ENCODE data around the gene SEPTIN11. TPM values are rescaled to one million over a fixed set of nuclear protein-coding genes. Genes with fewer than 3 reads are reported as not detected.

SEPTIN11 gene
- total RNA-seq, 1 experiment from 2014 or later = 283 TPM

DNA sequence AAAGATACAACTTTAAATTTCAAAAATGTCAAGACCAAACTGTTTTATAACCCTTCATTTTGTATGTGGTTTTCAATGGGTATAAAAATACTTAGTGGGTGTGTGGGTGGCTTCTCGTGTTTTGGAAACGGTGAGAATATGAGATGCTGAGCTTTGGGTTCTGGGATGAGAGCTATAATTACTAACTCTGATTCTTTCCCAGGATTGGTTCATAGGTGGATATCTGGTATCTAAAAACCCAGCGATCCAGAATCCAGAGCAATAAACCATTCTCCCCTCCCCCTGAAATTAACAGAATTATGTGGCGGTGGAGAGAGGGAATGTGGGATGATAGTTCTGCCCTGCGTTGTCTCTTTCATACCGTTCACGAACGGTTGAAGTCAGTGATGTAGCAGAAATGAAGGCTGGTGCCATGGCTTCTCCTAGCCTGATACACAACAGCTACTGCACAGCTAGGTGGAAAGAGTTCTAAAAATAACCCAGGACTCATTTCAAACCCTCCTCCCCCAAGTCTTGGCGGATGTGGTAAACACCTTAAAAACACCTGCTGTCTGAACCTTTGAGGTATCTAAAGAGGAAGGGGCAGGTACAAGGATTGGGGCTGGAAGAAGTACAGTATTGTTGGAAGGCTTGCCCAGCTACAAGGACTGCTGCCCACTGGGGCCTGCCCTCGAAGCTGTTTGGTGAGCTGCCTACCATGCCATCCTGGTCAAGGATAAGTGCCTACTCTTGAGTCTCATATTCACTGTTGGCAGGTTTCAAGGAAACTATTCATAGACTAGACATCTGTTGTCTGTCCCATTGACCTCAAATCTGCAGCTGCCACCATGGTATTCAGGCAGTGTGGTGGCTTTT, 44.5 kb downstream of the SEPTIN11 start:
- DNase-seq (ENCODE audit: low read depth in 1 of 2, low spot score in 2 of 2) = no peak
- H3K27me3 ChIP-seq (replicated peaks) = no peaks in the 10 kb centered on the region
- H3K36me3 ChIP-seq = peaks cover 55% of the 10 kb centered on the region
- H3K4me1 ChIP-seq (replicated peaks) = peaks cover 24% of the 10 kb centered on the region
- no peak overlapping the region for H3K4me3 ChIP-seq
- no peak overlapping the region for H3K27ac ChIP-seq
- H3K9me3 ChIP-seq (replicated peaks) = no peaks in the 10 kb centered on the region

DNA sequence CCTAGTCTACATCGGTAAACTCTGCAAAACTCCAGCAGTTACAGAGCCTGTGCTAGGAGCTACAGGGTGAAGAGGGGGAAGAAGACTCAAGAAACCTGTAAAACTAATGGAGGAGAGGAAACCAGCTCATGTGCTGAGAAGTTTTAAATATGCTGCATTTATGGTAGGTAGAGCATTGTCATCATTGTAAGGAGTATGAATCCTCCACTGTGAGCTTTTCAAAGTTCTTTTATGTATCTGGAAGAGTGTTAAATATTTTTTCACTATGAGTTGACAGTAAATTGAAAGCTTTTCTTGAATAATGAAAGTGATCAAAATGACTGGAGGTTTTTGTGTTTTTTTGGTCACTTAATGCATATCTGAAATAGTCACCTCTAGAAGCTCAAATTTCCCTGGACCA, 46.2 kb downstream of the SEPTIN11 start:
- no peaks in the 10 kb centered on the region for H3K27me3 ChIP-seq (replicated peaks)
- peaks cover 62% of the 10 kb centered on the region for H3K36me3 ChIP-seq
- no peak overlapping the region for H3K27ac ChIP-seq
- H3K4me1 ChIP-seq (replicated peaks) = peaks cover 21% of the 10 kb centered on the region
- H3K4me3 ChIP-seq = no peak overlapping the region
- no peak for DNase-seq (ENCODE audit: low read depth in 1 of 2, low spot score in 2 of 2)
- H3K9me3 ChIP-seq (replicated peaks) = no peaks in the 10 kb centered on the region

DNA sequence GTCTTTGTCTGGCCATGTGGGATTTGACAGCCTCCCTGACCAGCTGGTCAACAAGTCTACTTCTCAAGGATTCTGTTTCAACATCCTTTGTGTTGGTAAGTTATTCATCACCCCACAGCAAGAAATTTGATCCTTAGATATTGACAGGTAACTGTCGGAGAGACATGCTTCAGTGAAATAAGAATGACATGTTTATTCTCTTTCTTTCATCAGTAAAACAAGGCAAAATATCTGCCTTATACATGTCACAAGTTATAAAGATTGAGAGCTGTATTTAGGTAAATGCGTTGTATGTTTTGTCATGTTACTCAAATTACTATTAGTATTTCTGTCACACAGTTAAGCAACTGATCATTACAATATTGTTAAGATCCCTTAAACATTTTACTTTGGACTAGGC, 46.9 kb downstream of the SEPTIN11 start:
- H3K36me3 ChIP-seq = peaks cover 64% of the 10 kb centered on the region
- no peak overlapping the region for H3K27ac ChIP-seq
- H3K4me3 ChIP-seq = no peak overlapping the region
- no peaks in the 10 kb centered on the region for H3K9me3 ChIP-seq (replicated peaks)
- no peak for DNase-seq (ENCODE audit: low read depth in 1 of 2, low spot score in 2 of 2)
- peaks cover 16% of the 10 kb centered on the region for H3K4me1 ChIP-seq (replicated peaks)
- H3K27me3 ChIP-seq (replicated peaks) = no peaks in the 10 kb centered on the region

DNA sequence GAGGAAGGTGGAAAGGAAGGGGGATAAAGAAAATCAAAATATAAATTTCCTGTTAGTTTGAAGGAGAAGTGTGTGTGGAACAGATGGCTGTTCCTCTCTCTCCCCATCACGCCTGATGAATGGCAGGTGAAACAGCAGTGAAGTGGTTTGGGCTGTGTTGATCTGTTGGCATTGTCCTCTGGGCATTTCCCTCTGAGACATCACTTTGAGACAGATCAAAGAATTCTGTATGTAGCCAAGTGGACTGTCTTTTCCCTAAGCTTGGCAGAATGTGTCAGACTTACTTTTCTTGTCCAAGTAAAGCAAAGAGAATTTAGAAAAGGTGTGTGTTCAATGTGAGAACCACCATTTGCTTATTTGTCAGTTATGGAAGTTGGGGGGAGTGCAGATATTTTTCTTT, 47.5 kb downstream of the SEPTIN11 start:
- Histone ChIP-seq H3K27ac (no peak overlapping the region), H3K9me3 (replicated peaks) (no peaks in the 10 kb centered on the region), H3K4me3 (no peak overlapping the region), H3K4me1 (replicated peaks) (peaks cover 20% of the 10 kb centered on the region), H3K27me3 (replicated peaks) (no peaks in the 10 kb centered on the region), H3K36me3 (peaks cover 69% of the 10 kb centered on the region)
- no peak for DNase-seq (ENCODE audit: low read depth in 1 of 2, low spot score in 2 of 2)

DNA sequence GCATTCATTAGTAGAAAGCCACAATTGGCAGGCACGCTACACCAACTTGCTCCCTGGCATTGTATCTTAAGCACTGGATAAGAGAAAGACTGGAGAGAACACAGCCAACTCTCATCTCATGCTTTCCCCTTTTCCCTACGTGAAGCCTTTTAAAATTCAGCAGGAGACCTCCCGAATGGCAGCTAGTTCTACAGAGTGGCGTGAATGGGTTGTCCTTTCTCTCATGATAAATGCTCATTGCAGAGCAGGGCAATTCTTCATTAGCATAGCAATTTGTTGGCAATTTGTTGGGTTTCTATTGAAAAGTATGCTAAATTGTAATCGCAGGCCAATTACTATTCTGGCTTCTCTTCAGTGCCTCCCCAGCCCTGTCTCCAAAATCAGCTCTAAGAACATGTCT, 48.0 kb downstream of the SEPTIN11 start:
- H3K4me1 ChIP-seq (replicated peaks) = peaks cover 25% of the 10 kb centered on the region
- H3K9me3 ChIP-seq (replicated peaks) = no peaks in the 10 kb centered on the region
- no peak overlapping the region for H3K4me3 ChIP-seq
- H3K27me3 ChIP-seq (replicated peaks) = no peaks in the 10 kb centered on the region
- no peak for DNase-seq (ENCODE audit: low read depth in 1 of 2, low spot score in 2 of 2)
- H3K27ac ChIP-seq = no peak overlapping the region
- H3K36me3 ChIP-seq = peaks cover 74% of the 10 kb centered on the region

DNA sequence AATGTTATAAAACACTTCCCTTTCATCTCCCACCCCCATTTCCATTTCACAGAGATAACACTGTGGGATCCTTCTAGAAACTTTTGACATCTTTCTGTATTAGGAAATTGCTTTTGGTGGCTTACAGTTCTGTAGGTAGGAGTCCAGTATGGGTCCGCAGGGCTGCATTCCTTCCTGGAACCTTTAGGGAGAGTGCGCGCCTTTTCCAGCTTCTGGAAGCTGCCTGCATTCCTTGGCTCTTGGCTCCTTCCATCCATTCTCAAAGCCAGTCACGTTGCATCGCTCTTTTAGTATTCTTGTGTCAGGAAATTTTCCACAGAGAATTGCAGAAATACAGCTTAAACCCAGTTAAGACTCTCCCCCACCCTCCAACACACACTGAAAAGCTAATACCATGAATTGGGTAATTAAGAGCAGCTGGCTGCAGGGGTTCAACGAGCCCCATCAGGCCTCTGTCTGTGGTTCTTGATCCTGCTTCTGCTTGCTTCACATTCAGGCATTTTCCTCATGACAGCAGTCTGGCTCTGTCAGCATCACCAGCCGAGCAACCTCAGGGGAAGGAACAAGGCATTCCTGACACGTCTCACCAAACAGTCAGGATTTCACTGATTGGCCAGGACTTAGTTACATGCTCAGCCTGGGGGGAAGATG, 48.8 kb downstream of the SEPTIN11 start:
- H3K4me3 ChIP-seq = no peak overlapping the region
- H3K27ac ChIP-seq = no peak overlapping the region
- no peaks in the 10 kb centered on the region for H3K27me3 ChIP-seq (replicated peaks)
- no peaks in the 10 kb centered on the region for H3K9me3 ChIP-seq (replicated peaks)
- DNase-seq (ENCODE audit: low read depth in 1 of 2, low spot score in 2 of 2) = no peak
- peaks cover 82% of the 10 kb centered on the region for H3K36me3 ChIP-seq
- H3K4me1 ChIP-seq (replicated peaks) = peaks cover 33% of the 10 kb centered on the region

Other genes starting within 250 kb of the SEPTIN11 start
- not detected in 2 replicates for gene SOWAHB, start 51.6 kb upstream of the SEPTIN11 start, total RNA-seq (2014; rRNA removed; shearing (Covaris generic))
- 94.5 and 181 TPM in 2 replicates for gene CCNI, start 126.2 kb downstream of the SEPTIN11 start, total RNA-seq (2014; rRNA removed; shearing (Covaris generic))
- gene CCNG2, start 207.5 kb downstream of the SEPTIN11 start, total RNA-seq (2014; rRNA removed; shearing (Covaris generic)) = 8.1 and 12.3 TPM in 2 replicates

All from SJSA1 (cell line).